ENCODE measurements around the gene ARFRP1. TPM values are rescaled to one million over a fixed set of nuclear protein-coding genes. Genes with fewer than 3 reads are reported as not detected.

Gene ARFRP1
- total and polyA plus RNA-seq, 2 of the 13 experiments (the other 11 are each of a cell fraction or from before 2014, with no cell fraction given) = 32.0 to 51.1 TPM

- TF ChIP-seq MEF2D (CRISPR knock-in tag; IDR thresholded peaks at IDR 0.05) = peak; percentile 37; the same call in 1 of the 2 replicates
- TF ChIP-seq ZNF10 (CRISPR knock-in tag; IDR thresholded peaks at IDR 0.05; ENCODE audit: borderline replicate concordance, low read depth) = no peak
- TF ChIP-seq U2AF2 (IDR thresholded peaks at IDR 0.05; ENCODE audit: low read depth, low read length) = no peak
- TF ChIP-seq NBN (conservative IDR thresholded peaks at IDR 0.05) = no peak
- TF ChIP-seq HNRNPK (IDR thresholded peaks at IDR 0.05; ENCODE audit: low read depth, low read length, poor library complexity, severe bottlenecking) = peak; percentile 84
- peak; percentile 84 for TF ChIP-seq TEF (CRISPR knock-in tag; IDR thresholded peaks at IDR 0.05)
- peak; percentile 91 for TF ChIP-seq NFKBIZ (CRISPR knock-in tag; IDR thresholded peaks at IDR 0.05)
- TF ChIP-seq ZNF670 (CRISPR knock-in tag; IDR thresholded peaks at IDR 0.05; ENCODE audit: borderline replicate concordance) = peak; percentile 89; the same call in 1 of the 2 replicates
- TF ChIP-seq, protein P1, sequence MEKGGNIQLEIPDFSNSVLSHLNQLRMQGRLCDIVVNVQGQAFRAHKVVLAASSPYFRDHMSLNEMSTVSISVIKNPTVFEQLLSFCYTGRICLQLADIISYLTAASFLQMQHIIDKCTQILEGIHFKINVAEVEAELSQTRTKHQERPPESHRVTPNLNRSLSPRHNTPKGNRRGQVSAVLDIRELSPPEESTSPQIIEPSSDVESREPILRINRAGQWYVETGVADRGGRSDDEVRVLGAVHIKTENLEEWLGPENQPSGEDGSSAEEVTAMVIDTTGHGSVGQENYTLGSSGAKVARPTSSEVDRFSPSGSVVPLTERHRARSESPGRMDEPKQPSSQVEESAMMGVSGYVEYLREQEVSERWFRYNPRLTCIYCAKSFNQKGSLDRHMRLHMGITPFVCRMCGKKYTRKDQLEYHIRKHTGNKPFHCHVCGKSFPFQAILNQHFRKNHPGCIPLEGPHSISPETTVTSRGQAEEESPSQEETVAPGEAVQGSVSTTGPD (CRISPR knock-in tag; IDR thresholded peaks at IDR 0.05) = no peak
- peak; percentile 93 for TF ChIP-seq NR1H2 (CRISPR knock-in tag; IDR thresholded peaks at IDR 0.05; ENCODE audit: borderline replicate concordance, low read depth)
- TF ChIP-seq SATB2 (CRISPR knock-in tag; IDR thresholded peaks at IDR 0.05) = peak; percentile 85; the same call in 1 of the 2 replicates
- TF ChIP-seq ZNF530 (CRISPR knock-in tag; IDR thresholded peaks at IDR 0.05; ENCODE audit: low read depth) = 0 out of 2 replicates have a peak, but pooled peaks have one; percentile 87
- peak; percentile 96 for TF ChIP-seq ATF7-NPFF (CRISPR knock-in tag; IDR thresholded peaks at IDR 0.05; ENCODE audit: low read depth)
- no peak for TF ChIP-seq RFX3 (CRISPR knock-in tag; IDR thresholded peaks at IDR 0.05)
- TF ChIP-seq, protein P2, sequence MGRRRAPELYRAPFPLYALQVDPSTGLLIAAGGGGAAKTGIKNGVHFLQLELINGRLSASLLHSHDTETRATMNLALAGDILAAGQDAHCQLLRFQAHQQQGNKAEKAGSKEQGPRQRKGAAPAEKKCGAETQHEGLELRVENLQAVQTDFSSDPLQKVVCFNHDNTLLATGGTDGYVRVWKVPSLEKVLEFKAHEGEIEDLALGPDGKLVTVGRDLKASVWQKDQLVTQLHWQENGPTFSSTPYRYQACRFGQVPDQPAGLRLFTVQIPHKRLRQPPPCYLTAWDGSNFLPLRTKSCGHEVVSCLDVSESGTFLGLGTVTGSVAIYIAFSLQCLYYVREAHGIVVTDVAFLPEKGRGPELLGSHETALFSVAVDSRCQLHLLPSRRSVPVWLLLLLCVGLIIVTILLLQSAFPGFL (CRISPR knock-in tag; IDR thresholded peaks at IDR 0.05) = no peak
- peak; percentile 82; the same call in 1 of the 2 replicates for TF ChIP-seq JDP2 (CRISPR knock-in tag; IDR thresholded peaks at IDR 0.05; ENCODE audit: borderline replicate concordance)
- TF ChIP-seq TBX2 (CRISPR knock-in tag; IDR thresholded peaks at IDR 0.05; ENCODE audit: borderline replicate concordance) = peak; percentile 82
- peak; percentile 98 for TF ChIP-seq ZZZ3 (CRISPR knock-in tag; IDR thresholded peaks at IDR 0.05; ENCODE audit: borderline replicate concordance)
- TF ChIP-seq, protein P3, sequence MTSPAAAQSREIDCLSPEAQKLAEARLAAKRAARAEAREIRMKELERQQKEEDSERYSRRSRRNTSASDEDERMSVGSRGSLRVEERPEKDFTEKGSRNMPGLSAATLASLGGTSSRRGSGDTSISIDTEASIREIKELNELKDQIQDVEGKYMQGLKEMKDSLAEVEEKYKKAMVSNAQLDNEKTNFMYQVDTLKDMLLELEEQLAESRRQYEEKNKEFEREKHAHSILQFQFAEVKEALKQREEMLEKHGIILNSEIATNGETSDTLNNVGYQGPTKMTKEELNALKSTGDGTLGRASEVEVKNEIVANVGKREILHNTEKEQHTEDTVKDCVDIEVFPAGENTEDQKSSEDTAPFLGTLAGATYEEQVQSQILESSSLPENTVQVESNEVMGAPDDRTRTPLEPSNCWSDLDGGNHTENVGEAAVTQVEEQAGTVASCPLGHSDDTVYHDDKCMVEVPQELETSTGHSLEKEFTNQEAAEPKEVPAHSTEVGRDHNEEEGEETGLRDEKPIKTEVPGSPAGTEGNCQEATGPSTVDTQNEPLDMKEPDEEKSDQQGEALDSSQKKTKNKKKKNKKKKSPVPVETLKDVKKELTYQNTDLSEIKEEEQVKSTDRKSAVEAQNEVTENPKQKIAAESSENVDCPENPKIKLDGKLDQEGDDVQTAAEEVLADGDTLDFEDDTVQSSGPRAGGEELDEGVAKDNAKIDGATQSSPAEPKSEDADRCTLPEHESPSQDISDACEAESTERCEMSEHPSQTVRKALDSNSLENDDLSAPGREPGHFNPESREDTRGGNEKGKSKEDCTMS (CRISPR knock-in tag; conservative IDR thresholded peaks at IDR 0.05) = no peak
- 0 out of 2 replicates have a peak, but pooled peaks have one; percentile 40 for TF ChIP-seq ZBTB21 (CRISPR knock-in tag; IDR thresholded peaks at IDR 0.05)
- no peak for TF ChIP-seq MBNL3 (CRISPR knock-in tag; conservative IDR thresholded peaks at IDR 0.05)
- TF ChIP-seq HNF4A (CRISPR knock-in tag; IDR thresholded peaks at IDR 0.05) = peak; percentile 58
- peak; percentile 79; the same call in 1 of the 2 replicates for TF ChIP-seq ZBTB42 (CRISPR knock-in tag; IDR thresholded peaks at IDR 0.05)
- TF ChIP-seq HNRNPH1 (optimal IDR thresholded peaks at IDR 0.05; ENCODE audit: low read depth, low read length) = no peak
These were observed at the start of gene ARFRP1, which contains the start of gene ZGPAT (continued) for GRCh38 chr20:63707558-63708300.
